ENCODE measurements around the gene TNFAIP8.

Gene TNFAIP8

GRCh38 chr5:119355685-119356611, at the start of gene TNFAIP8:
Gene TNFAIP8, plus strand, starts transcription at chr5:119356019. Its CDS starts 72 bp downstream, at chr5:119356091.
- DNase-seq: peak in 2 of 4 experiments; percentile 19 to 31

- no peak for DNase-seq
Measured at GRCh38 chr5:119307170-119307569, 48.6 kb upstream of the TNFAIP8 start.

- no peak for DNase-seq
Measured at GRCh38 chr5:119309326-119309725, 46.5 kb upstream of the TNFAIP8 start.

GRCh38 chr5:119311688-119312087, 44.1 kb upstream of the TNFAIP8 start:
- no peak for DNase-seq

DNA sequence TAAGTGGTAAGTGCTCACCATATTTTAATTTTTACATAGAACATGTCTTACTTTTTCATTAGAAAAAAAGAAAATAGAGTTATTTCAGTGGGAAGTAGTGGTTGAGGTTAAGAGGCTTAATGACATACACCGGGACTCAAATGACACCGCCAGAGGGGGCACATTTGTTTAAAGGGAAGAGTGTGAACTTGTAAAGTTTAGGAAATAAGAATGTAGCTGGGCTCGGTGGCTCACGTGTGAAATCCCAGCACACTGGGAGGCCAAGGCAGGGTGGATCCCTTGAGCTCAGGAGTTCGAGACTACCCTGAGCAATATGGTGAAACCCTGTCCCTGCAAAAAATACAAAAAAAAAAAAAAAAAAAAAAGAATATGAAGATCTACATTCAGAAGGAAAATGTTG, 43.4 kb upstream of the TNFAIP8 start:
- DNase-seq: no peak

- no peak for DNase-seq
Measured at GRCh38 chr5:119313197-119313596, 42.6 kb upstream of the TNFAIP8 start.

- DNase-seq: no peak
Measured at GRCh38 chr5:119313658-119314605, 41.9 kb upstream of the TNFAIP8 start.

GRCh38 chr5:119315516-119315949, 40.3 kb upstream of the TNFAIP8 start:
- DNase-seq: peak in 1 of 4 experiments; percentile 12

- no peak for DNase-seq
Measured at GRCh38 chr5:119316086-119316485, 39.7 kb upstream of the TNFAIP8 start.

DNA sequence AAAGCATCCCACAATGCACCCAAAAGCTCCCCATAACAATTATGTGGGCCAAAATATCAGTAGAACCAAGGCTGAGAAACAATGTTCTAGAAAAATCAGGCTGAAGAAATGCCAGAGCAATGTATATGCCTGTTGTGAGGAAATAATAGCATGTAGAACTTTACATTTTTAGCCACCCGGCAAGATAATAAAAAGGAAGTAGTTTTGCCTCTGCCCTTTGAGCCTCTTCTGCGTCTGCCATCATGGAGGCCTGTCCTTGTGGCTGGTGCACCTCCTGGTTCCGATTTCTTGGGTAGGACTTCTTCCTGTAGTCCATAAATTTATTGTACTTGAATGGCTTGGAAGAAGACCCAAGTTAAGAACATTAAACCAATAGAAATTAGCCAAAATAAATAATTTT, 38.9 kb upstream of the TNFAIP8 start:
- no peak for DNase-seq

GRCh38 chr5:119318256-119318894, 37.4 kb upstream of the TNFAIP8 start:
- DNase-seq: no peak

- no peak for DNase-seq
Measured at GRCh38 chr5:119319401-119319800, 36.4 kb upstream of the TNFAIP8 start.

DNA sequence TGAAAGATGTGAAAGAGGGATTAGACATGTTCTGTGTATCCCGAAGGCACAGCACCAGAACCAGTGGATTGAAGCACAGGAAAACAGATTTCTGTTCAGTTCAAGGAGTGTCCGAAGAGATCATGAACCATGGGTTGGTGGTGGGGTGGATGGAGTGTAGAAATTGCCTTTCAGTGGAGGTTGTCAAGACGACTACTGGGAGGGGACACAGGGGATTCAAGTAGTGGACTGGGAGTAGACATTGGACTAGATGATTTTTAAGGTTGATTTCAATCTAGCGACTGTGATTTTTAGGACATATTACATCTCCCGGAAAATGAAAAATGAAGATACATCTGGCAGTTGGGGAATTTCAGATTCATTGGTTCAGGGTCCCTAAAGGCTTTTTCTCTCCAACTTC, 35.9 kb upstream of the TNFAIP8 start:
- DNase-seq: no peak

GRCh38 chr5:119321569-119322311, 34.1 kb upstream of the TNFAIP8 start:
- no peak for DNase-seq

DNA sequence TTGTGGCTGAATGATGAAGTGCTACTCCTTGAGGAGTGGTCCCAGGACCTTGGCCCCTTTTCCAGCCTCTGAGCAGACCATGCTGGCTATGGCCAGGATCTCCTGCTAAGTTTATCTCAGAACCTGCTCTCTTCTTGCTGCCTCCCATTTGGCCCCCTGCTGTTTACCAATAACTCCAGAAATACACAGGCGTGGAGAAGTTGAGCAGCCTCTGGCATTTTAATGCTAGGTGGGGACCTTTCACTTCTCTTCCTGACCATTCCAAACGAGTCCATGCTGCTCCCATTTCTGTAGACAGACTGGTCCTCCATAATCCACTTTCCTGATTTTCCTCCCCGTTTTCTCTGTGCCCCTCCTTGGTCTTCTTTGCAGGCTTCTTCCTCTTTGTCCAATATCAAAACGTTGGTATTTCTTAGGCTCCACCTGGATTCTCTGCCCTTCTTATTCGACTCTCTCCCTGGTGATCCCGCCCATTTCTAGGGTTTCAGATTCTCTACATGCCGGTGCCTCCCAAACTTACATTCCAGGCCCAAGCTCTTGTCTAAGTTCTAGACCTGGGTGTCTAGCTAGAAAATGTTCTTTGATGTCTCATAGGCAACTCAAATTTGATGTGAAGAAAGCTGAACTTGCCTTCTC, 33.4 kb upstream of the TNFAIP8 start:
- DNase-seq: no peak

GRCh38 chr5:119322948-119323537, 32.8 kb upstream of the TNFAIP8 start:
- no peak for DNase-seq

DNA sequence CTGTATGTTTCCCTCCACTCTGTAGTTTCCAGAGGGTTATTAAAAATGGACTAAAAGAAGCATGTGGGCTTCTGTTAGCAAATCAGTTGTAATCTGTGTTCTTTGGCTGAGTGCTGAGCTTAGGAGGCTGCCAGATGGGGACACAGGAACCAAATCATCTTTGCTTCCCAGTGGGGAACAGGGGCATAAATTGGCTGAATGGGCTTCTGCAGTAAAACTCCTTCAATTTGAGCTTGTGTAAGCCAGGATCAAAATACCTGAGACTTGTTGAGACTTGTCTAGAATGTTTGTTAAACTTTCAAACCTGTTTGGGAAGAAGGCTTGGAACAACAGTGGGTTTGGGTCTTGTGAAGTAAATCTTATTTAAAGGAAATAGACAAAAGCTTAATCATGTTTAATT, 32.2 kb upstream of the TNFAIP8 start:
- no peak for DNase-seq

DNA sequence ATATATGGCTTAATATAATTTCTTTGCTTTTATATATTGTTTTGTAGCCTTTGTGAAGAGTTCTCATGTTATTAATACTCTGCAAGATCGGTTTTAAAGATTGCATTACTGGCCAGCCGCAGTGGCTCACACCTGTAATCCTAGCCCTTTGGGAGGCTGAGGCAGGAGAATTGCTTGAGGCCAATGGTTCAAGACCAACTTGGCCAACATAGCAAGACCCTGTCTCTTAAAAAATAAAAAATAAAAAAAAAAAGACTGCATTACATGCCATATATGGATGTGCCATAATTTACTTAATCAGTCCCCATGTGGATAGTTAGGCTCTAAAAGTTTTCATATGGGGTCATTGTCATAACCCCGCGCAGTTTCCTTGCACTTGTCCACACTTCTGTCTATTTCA, 31.0 kb upstream of the TNFAIP8 start:
- no peak for DNase-seq

DNA sequence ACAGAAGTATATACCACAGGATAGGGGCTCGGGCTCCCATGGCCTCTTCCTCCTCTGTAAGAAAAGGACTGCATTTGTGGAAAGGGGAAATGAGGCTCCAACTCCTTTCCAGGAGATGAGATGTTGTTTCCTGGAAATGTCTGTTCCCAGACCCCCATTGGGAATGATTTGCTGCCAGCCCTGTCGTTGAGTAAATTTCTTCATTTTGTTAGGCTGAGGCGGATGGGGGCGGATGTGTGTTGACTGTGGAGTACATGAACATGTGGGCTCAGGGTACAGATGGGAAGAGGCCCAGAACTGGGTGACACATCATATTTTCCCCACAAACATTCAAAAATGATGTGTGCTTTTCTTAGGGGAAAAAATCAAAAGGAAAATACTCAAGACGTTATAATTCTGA, 28.8 kb upstream of the TNFAIP8 start:
- DNase-seq: peak in 1 of 4 experiments; percentile 10

GRCh38 chr5:119328753-119329602, 26.8 kb upstream of the TNFAIP8 start:
- peak; percentile 7 to 47 (median 19) for DNase-seq

Measured in activated naive CD4-positive, alpha-beta T cell (primary cell).